Activated naive CD4-positive, alpha-beta T cell treated with Interleukin-2 at 50 U/mL for 16 hours (primary cell): ENCODE measurements around the gene POLR3A.

ENCODE experiments used
- DNase-seq: peaks from one replicate; pipeline ENCODE4 v3.0.0-alpha.2; 2020

POLR3A gene

GRCh38 chr10:78045856-78046255 lies 16.5 kb upstream of the POLR3A start:
- DNase-seq, result no peak

DNA sequence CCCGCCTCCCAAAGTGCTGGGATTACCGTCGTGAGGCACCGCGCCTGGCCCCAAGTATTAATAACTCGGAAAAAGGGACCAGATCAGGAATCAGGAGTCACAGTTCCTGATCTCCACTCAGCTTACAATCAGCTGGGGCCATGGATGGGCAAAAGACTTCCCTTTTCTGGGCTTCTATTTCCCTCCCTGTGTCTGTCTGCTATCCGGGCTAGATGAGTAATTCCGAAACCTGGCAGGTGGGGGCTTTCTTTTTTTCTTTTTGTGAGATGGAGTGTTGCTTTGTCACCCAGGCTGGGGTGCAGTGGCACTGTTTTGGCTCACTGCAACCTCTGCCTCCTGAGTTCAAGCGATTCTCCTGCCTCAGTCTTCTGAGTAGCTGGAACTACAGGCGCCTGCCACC lies 15.9 kb upstream of the POLR3A start:
- peak; percentile 33 for DNase-seq

- DNase-seq, result no peak
Measured at GRCh38 chr10:78044699-78045098, 15.4 kb upstream of the POLR3A start.

- no peak for DNase-seq
Measured at GRCh38 chr10:78044179-78044578, 14.9 kb upstream of the POLR3A start.

GRCh38 chr10:78042752-78043104 lies 13.4 kb upstream of the POLR3A start:
- no peak for DNase-seq

DNA sequence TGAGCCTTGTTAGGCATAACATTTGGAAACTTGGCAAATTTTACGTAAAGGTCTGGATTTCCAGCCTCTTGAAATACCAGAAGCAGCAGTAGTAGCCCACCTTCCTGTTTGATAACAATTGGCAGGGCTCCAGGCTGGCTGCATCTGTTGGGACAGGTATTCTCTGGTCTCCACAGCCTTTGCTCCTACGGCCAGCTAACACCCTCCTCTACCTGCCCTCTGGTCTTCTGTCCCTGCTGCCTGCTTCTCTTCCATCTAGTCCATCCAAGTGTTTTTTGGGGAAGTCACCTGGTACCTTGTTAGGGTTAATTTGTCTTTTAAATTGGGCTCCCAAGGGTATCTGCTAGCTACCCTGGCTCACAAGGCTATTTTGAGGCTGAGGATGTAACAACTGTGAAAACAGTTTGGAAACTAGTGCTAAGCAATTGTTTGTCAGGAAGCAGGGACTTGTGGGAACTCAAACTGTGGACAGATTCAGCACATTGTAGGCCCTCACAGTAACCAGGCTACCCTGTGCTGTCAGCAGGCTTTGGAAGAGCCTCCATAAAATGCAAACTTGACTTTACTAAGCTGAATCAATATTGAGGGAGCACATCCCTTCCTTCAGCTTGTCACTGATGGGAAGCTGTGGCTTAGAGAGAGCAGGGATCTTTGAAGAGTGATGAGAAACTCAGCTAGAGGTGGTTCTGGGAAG lies 12.9 kb upstream of the POLR3A start:
- no peak for DNase-seq

DNA sequence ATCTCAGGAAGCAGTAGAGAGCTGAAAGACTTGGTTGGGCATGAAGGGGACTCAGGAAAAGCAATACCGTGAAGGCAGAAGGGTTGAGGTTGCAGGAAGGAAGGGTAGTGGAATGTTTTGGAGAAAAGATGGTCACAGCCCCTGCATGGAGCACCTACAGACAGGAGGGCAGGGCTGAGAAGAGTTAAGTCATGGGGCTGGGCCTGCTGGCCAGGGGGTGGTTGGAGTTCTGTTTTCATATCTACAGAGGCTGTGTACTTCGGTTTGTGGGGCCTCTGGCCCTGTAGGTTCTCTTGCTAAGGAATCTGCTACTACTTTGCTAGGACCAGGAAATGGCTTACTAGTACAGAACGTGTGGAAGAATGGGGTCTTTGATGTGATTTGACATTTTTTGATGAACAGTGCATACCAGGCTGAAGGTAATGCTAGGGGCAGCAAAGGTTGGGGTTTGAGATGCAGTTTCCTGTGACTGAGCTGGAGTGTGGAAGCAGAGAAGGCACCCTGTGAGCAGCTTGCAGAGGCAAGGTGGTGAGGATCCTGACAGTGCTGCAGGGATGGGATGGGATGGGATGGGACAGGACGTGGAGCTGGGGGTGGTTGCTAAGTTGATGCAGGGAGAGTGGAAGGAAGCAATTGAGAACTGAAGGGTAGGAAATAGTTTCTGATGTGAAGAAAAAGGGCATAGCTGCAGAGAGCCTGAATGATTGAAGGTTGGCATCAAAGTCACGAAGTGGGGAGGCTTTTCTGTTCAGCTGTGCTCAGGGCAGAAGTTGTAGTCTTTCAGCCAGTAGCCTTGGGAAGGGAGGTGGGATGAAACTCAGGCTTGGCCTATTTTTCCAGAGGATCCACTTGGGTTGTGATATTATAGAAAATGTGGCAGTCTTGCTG lies 12.1 kb upstream of the POLR3A start:
- DNase-seq, result no peak

GRCh38 chr10:78039743-78040142 lies 10.4 kb upstream of the POLR3A start:
- no peak for DNase-seq

DNA sequence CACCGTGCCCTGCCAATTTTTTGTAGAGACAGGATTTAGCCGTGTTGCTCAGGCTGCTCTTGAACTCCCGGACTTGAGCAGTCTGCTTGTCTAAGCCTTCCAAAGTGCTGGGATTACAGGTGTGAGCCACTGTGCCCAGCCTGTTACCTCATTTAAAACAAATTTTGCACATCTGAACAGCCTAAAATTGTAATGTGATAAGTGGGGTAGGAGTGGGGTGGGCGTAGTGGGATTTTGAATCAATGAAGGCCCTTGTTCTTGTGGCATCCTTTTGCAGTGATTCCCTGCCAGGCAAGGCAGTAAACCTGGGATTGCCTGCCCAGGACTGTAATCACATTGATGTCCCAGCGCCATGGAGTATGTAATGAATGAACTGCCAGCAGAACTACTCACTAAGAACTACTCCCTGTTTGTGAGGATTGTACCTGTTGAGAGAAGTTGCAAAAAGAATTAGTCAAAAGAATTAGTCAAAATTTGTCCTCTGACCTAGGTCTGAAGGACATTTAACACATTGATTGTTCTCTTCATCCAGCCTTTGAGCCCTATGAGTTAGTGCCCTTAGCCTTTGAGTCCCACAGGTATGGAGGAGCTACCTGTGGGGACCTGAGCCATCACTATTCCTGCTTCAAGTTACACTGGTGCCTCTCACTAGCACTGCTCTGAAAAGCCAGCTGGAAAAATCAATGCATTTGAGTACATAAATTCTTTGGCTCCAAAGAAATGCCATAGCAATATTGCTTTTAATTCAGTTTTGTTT lies 9.7 kb upstream of the POLR3A start:
- no peak for DNase-seq

DNA sequence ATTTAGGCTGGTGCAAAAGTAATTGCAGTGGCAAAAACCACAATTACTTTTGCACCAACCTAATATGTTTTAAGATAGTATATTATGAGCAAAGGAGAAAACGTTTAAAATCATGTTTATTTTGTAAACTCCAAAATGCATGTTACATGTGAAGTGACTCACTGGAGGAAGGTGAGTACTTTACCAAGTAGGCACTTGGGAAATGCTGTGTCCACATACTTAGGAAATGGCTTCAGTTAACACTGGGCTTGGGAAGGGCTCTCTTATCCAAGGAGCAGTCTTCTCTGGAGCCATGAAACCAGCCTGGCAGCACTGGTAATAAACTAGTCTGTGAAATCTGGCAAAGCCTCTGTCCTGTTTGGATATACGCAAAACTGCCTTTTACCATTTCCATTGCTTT lies 8.8 kb upstream of the POLR3A start:
- DNase-seq, result no peak

DNA sequence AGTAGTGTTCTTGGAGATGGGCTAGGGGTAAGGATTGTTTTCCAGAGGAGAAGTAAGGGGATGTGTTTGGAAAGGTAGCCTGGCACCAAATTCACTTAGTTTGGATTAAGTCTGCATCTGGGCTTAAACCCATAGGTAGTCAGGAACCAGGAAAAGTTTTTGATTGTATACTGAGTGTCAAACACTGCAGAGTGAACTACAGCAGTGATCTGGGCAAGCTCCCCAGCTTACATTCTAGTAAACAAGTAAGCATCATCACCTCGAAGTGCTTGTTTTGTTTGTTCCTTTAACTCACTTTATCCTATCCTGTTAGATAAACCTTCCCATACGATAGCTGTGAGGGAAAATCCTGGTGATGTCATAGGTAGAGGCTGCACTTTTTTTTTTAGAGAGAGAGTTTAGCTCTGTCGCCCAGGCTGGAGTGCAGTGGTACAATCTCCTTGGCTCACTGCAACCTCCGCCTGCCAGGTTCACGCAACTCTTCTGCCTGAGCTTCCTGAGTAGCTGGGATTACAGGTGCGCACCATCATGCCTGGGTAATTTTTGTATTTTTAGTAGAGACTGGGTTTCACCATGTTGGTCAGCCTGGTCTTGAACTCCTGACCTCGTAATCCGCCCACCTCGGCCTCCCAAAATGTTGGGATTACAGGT lies 6.7 kb upstream of the POLR3A start:
- DNase-seq, result no peak

- DNase-seq, result no peak
Measured at GRCh38 chr10:78035437-78035836, 6.1 kb upstream of the POLR3A start.

DNA sequence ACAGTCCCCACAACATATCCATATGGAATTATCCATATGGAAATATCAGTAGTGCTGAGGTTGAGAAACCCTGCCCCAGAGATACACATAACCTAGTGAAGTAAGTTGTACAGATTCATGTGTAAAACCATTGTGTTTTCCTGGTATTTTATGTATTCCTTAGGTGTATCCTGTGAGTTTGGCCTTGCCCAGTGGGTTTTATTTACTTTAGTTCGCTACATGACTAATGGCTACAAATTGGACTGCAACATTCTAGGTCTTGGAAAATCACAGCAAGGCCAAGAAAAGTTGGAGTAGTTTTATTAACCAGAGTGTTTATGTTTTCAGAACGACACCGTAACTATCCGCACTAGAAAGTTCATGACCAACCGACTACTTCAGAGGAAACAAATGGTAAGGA lies 5.7 kb upstream of the POLR3A start:
- no peak for DNase-seq

DNA sequence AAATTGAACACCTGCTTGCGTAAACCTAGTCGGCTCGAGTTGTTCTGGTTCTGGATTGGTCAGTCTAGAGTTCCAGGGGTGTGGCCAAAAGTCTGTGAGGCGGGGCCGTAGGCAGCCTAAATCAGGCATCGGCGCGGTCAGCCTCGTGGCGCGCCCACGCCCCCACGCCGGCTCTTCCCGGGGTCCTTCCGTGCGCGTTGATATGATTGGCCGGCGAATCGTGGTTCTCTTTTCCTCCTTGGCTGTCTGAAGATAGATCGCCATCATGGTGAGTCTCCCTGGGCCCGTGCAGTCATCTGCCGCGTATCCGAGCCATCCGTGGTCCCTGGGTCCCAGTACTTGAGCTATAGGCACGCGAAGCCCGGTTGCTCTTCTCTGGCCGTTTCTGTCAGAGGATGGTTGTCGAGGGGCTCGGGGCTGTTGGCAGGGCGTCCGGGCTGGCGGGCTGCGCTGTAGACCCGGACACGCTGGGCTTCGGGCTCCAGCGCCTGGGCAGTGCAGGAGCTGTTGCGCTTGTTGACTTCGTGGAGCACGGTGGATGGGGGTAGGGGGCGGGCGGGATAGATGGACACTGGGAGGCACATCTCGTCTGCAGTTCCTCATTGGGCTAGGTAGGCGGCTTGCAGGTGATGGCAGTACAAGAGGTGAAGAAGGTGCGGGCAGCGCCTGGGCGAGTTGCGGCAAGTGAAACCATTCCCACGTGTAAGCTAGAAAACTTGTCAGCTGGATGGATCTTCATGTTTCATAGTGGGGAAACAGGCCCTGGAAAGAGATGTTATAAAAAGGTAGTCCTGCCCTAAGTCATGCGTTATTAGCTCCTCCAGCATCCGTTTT lies 4.5 kb upstream of the POLR3A start, which contains the start of gene RPS24:
TSS of gene RPS24 (plus strand) at position 227 of the 834 bp plus-strand sequence. CDS start at position 266, 39 bp downstream.
- peak; percentile 96 for DNase-seq

GRCh38 chr10:78033387-78033636 lies 4.0 kb upstream of the POLR3A start:
- DNase-seq, result no peak

- peak; percentile 29 for DNase-seq
Measured at GRCh38 chr10:78028438-78029268, 662 bp downstream of the POLR3A start.

DNA sequence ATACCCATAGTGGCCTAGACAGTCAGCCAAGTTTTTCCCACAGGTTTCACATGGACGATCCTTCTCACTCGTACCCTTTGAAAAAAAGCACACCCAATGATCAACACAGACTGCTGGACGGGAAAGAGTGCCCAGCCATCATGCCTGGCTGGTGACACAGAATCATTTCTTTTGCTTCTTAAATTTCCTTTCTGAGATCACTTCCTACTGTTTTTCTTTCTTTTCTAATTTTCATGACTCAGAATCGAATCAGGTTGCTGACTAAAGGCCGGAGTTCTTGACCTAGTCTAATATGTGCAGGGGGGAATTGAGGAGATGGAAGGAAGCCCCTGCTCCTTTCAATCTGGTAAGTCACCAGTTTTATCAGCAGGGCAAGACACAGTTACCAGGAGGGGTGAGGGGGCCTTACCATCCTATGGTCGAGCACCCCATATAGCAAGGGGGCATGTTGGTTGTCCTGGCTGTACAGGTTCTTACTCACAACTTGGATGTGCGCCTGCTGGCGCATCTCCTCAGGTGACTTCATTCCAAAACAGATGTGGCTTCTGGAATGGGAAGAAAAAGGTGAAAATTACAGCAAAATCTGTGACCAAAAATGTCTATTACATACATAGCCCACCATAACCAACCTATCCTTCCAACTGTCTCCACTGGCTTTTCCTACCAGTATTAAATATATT lies 3.5 kb downstream of the POLR3A start:
- DNase-seq, result no peak

DNA sequence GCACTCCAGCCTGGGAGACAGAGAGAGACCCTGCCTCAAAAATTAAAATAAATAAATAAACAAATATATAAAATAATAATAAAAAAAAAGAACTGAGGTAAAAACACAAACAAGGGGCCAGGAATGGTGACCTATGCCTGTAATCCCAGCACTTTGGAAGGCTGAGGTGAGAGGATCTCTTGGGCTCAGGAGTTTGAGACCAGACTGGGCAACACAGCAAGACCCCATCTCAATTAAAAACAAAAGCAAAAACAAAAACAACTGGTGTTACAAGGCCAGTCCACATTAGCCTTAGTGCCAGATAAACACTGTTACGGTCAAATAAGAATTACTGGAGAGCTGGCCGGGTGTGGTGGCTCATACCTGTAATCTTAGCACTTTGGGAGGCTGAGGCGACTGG lies 5.6 kb downstream of the POLR3A start:
- no peak for DNase-seq

DNA sequence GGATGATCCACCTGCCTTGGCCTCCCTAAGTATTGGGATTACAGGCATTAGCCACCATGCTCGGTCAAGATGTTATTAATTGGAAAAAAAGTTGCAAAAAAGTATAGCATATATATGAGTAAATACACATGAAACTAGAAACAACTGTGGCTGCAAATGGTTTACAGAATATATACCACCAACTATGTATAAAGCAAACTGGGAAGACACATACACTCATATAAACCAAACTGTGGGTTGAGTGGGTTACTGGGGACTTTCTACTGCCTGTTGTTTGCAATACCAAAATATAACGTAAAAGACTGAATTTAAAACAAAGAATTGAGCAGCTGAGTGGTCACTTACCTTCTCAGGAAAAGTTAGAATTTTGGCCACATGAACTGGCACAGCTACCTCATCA lies 8.1 kb downstream of the POLR3A start:
- DNase-seq, result no peak

- no peak for DNase-seq
Measured at GRCh38 chr10:78019264-78019663, 10.1 kb downstream of the POLR3A start.

DNA sequence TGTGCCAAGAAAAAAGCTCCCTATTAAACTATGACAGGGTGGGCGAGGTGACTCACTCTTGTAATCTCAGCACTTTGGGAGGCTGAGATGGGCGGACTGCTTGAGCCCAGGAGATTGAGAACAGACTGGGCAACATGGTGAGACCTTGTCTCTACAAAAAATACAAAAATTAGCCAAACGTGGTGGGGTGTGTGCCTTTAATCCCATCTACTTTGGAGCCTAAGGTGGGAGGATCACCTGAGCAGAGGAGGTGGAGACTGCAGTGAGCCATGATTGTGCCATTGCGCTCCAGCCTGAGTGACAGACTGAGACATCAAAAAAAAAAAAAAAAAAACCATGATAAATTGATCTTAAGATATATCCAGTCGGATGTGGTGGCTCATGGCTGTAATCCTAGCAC lies 11.5 kb downstream of the POLR3A start:
- no peak for DNase-seq
